DND-41 (cell line): ENCODE results near the gene LPAR1.

Experiments used
- ATAC-seq: fragments of 200-7000 bp; cut with Tn5 transposase; 3 replicates; pipeline ENCODE4 v1.9.1; 2021; ENCODE audit warnings: low read depth; ENCODE audit not compliant: insufficient read depth
- DNase-seq: peaks from one replicate; pipeline ENCODE4 v3.0.0-alpha.2; 2020
- H2AFZ ChIP-seq: 2 replicates; pipeline ENCODE4 v1.6.0; 2012; ENCODE audit warnings: low read depth, low read length
- H3K27ac ChIP-seq: 2 replicates; pipeline ENCODE4 v1.5.1; 2012; ENCODE audit warnings: low read length, inconsistent platforms
- H3K27me3 ChIP-seq: fragments of 200-600 bp; sonication (generic); 2 replicates; pipeline ENCODE4 v1.6.0; 2012; ENCODE audit warnings: low read length, mild to moderate bottlenecking, inconsistent platforms; ENCODE audit not compliant: insufficient read depth, poor library complexity
- H3K36me3 ChIP-seq: 2 replicates; pipeline ENCODE4 v1.5.1; 2012; ENCODE audit warnings: low read length, inconsistent platforms; ENCODE audit not compliant: insufficient read depth
- H3K4me1 ChIP-seq: 2 replicates; pipeline ENCODE4 v1.5.1; 2012; ENCODE audit warnings: mild to moderate bottlenecking, low read length; ENCODE audit not compliant: insufficient read depth
- H3K4me2 ChIP-seq: 2 replicates; pipeline ENCODE4 v1.6.0; 2012; ENCODE audit warnings: mild to moderate bottlenecking, moderate library complexity, low read length, inconsistent platforms; ENCODE audit not compliant: insufficient read depth
- H3K4me3 ChIP-seq, 2 experiments: fragments of 200-600 bp in 1 of 2; shearing (Covaris generic) in 1 of 2; 2 replicates each; pipeline ENCODE4 v1.5.1; 2012 to 2016; ENCODE audit warnings: inconsistent platforms in 2 of 2, low read length in 2 of 2, mild to moderate bottlenecking in 2 of 2, low read depth in 1 of 2, moderate library complexity in 1 of 2
- H3K79me2 ChIP-seq: 2 replicates; pipeline ENCODE4 v1.6.0; 2012; ENCODE audit warnings: low read length, inconsistent platforms; ENCODE audit not compliant: insufficient read depth
- H3K9ac ChIP-seq: 2 replicates; pipeline ENCODE4 v1.6.0; 2012; ENCODE audit warnings: low read depth, mild to moderate bottlenecking, inconsistent platforms, low read length, moderate library complexity
- H3K9me3 ChIP-seq: 2 replicates; pipeline ENCODE4 v1.5.1; 2012; ENCODE audit warnings: low read length, moderate library complexity, mild to moderate bottlenecking, inconsistent platforms; ENCODE audit not compliant: insufficient read depth, severe bottlenecking
- H4K20me1 ChIP-seq: 2 replicates; pipeline ENCODE4 v1.6.0; 2012; ENCODE audit warnings: low read length; ENCODE audit not compliant: insufficient read depth
- EZH2 ChIP-seq: IDR thresholded peaks from 3 replicates; pipeline ENCODE4 v1.6.1; 2012; ENCODE audit warnings: borderline replicate concordance, low read depth, mild to moderate bottlenecking, moderate library complexity, low read length, inconsistent platforms; ENCODE audit not compliant: severe bottlenecking
- TF ChIP-seq, protein P1 (sequence below): IDR thresholded peaks from 2 replicates; pipeline ENCODE4 v1.5.1; 2012; ENCODE audit warnings: borderline replicate concordance, low read length, moderate library complexity, mild to moderate bottlenecking; ENCODE audit not compliant: poor library complexity, severe bottlenecking; ENCODE audit errors: extremely low read depth

Gene LPAR1

DNA sequence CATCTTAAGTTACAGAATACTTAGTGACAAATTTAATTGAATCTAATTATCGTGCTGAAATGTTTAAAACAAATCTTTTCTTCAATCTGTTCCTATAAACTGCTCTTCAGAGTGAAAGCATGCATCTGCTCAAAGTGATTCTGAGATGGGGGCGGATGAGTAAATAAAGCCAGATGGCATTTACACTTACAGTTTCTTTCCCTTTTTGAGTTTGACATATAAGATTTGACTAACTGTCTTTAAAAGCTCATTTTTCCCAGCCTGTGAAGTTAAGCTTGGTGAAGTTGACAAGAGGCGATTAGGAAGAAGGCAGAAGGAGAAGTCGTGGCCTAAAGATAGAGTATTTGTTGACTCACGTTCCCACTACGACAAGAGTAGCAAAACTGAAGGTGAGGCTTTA is 137.4 kb downstream of the LPAR1 start:
- no peaks in the 10 kb centered on the region for H3K79me2 ChIP-seq
- H3K36me3 ChIP-seq: no peaks in the 10 kb centered on the region

DNA sequence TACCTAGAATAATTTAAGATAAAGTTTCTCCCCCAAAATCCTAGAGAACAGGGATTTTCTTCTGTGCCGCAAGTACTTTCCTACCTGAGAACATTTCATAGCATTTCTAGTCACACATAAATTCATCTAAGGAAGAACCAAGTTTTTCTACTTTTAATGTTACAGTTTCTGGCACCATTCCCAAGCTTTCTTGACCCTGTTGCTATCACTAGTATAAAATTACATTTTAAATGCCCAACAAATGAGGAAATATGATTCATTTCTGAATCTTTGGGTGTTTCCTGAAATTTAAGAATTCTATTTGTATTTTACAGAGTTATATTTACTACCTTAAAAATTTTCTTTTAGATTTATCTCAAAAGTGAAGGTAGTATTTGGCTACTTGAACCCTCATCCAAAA is 137.8 kb downstream of the LPAR1 start:
- no peak overlapping the region for H3K4me2 ChIP-seq
- H3K79me2 ChIP-seq: no peaks in the 10 kb centered on the region
- H3K4me1 ChIP-seq: no peaks in the 10 kb centered on the region
- no peaks in the 10 kb centered on the region for H3K36me3 ChIP-seq
- no peaks in the 10 kb centered on the region for H3K27me3 ChIP-seq
- no peaks in the 10 kb centered on the region for H3K9me3 ChIP-seq
- TF ChIP-seq EZH2: no peak
- TF ChIP-seq, protein P1, sequence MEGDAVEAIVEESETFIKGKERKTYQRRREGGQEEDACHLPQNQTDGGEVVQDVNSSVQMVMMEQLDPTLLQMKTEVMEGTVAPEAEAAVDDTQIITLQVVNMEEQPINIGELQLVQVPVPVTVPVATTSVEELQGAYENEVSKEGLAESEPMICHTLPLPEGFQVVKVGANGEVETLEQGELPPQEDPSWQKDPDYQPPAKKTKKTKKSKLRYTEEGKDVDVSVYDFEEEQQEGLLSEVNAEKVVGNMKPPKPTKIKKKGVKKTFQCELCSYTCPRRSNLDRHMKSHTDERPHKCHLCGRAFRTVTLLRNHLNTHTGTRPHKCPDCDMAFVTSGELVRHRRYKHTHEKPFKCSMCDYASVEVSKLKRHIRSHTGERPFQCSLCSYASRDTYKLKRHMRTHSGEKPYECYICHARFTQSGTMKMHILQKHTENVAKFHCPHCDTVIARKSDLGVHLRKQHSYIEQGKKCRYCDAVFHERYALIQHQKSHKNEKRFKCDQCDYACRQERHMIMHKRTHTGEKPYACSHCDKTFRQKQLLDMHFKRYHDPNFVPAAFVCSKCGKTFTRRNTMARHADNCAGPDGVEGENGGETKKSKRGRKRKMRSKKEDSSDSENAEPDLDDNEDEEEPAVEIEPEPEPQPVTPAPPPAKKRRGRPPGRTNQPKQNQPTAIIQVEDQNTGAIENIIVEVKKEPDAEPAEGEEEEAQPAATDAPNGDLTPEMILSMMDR: no peak
- no peak overlapping the region for H3K9ac ChIP-seq
- H3K27ac ChIP-seq: no peak overlapping the region
- ATAC-seq (no peak), DNase-seq (no peak)
- H3K4me3 ChIP-seq: no peak overlapping the region
- H2AFZ ChIP-seq: no peak overlapping the region
- no peaks in the 10 kb centered on the region for H4K20me1 ChIP-seq

More for the DNA sequence above, 137.4 kb downstream of the LPAR1 start:
- Histone ChIP-seq H3K4me3 (no peak overlapping the region), H3K9me3 (no peaks in the 10 kb centered on the region), H3K27ac (no peak overlapping the region), H3K4me2 (no peak overlapping the region), H3K9ac (no peak overlapping the region), H3K4me1 (no peaks in the 10 kb centered on the region), H3K27me3 (no peaks in the 10 kb centered on the region), H2AFZ (no peak overlapping the region), H4K20me1 (no peaks in the 10 kb centered on the region)
- DNase-seq: no peak
- ATAC-seq: no peak
- no peak for TF ChIP-seq EZH2
- TF ChIP-seq, protein P1: no peak

DNA sequence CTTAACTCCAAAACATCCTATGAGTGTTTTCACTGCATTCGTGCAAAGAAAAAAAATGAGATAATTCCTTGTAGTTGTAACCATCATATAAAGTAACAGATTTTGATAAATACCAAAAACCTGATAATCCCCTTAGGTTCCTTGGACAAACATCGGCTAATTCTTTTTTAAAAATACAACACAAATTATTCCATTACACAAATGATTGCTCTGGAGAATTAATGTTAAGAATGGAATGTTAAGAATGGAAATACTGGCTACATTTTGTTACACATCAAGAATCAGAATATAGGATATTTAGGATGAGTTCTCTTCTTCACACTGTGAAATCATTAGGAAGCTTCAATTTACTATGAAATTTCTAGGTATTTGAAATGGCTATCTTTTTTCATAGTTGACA is 139.4 kb downstream of the LPAR1 start:
- ATAC-seq (no peak), DNase-seq (no peak)
- Histone ChIP-seq H3K27me3 (no peaks in the 10 kb centered on the region), H3K36me3 (no peaks in the 10 kb centered on the region), H2AFZ (no peak overlapping the region), H3K4me1 (no peaks in the 10 kb centered on the region), H3K9ac (no peak overlapping the region), H3K27ac (no peak overlapping the region), H3K4me2 (no peak overlapping the region), H3K79me2 (no peaks in the 10 kb centered on the region), H3K9me3 (no peaks in the 10 kb centered on the region), H4K20me1 (no peaks in the 10 kb centered on the region), H3K4me3 (no peak overlapping the region)
- no peak for TF ChIP-seq EZH2
- TF ChIP-seq, protein P1: no peak

DNA sequence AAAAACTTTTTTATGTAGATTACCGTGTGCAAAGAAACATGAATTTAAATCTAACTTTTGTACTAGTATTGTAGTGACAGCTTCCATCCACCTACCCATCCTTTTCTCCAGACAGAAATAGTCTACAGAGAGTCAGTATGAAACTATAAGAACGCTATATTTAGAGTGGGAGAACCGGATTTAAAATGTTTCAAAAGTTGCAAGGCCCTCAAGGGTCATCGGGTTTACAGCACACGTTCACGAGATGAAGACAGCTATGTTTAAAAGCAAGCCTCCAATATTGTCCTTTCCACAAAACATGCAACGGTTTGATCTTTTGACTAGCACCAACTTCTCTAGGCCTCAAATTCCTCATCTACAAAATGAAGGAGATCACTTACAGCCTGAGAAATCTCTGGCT is 139.9 kb downstream of the LPAR1 start:
- Histone ChIP-seq H3K9me3 (no peaks in the 10 kb centered on the region), H3K4me1 (no peaks in the 10 kb centered on the region), H2AFZ (no peak overlapping the region), H3K79me2 (no peaks in the 10 kb centered on the region), H3K9ac (no peak overlapping the region), H3K4me2 (no peak overlapping the region), H3K36me3 (no peaks in the 10 kb centered on the region), H3K27ac (no peak overlapping the region), H4K20me1 (no peaks in the 10 kb centered on the region), H3K4me3 (no peak overlapping the region), H3K27me3 (no peaks in the 10 kb centered on the region)
- TF ChIP-seq EZH2: no peak
- TF ChIP-seq, protein P1: no peak
- ATAC-seq: no peak
- no peak for DNase-seq
